Brain microvascular endothelial cell (primary cell): ENCODE data around the gene DOP1A.

Source experiments
- DNase-seq: peaks from one replicate; pipeline ENCODE4 v3.0.0-alpha.2; 2020
- H3K27ac ChIP-seq: fragments of 250-450 bp; sonication (Bioruptor Pico); 2 replicates; pipeline ENCODE4 v1.5.1; 2020; ENCODE audit warnings: mild to moderate bottlenecking, moderate library complexity
- H3K27me3 ChIP-seq: fragments of 250-450 bp; sonication (Bioruptor Pico); replicated peaks from 2 replicates; pipeline ENCODE4 v1.5.1; 2020; ENCODE audit warnings: mild to moderate bottlenecking
- H3K36me3 ChIP-seq: fragments of 250-450 bp; sonication (Bioruptor Pico); replicated peaks from 2 replicates; pipeline ENCODE4 v1.5.1; 2020; ENCODE audit warnings: mild to moderate bottlenecking
- H3K4me3 ChIP-seq: 2 replicates; pipeline ENCODE4 v1.5.1; 2011; ENCODE audit warnings: low read depth, mild to moderate bottlenecking, control low read depth, low read length, moderate library complexity
- CTCF ChIP-seq: IDR thresholded peaks from 2 replicates; pipeline ENCODE4 v1.5.1; 2011; ENCODE audit warnings: low read depth, mild to moderate bottlenecking, moderate library complexity, low read length, control low read depth, inconsistent platforms; ENCODE audit errors: missing control alignments
- in situ Hi-C: cut with HindIII; loops from 2 replicates; pipeline ENCODE4 v1.10.0; 2017; ENCODE audit warnings: low sequenced_read_pairs, low pct_ligation_motif_present

DOP1A gene

GRCh38 chr6:83086751-83087150 is 19.3 kb downstream of the DOP1A start:
- no peaks in the 10 kb centered on the region for H3K36me3 ChIP-seq
- no peak overlapping the region for H3K4me3 ChIP-seq
- no peaks in the 10 kb centered on the region for H3K27me3 ChIP-seq
- no peak for TF ChIP-seq CTCF
- H3K27ac ChIP-seq = no peak overlapping the region
- in situ Hi-C loops = loop anchor here (25.0 kb wide), 1 partner anchor 426 kb away; the partner anchor contains the start of gene PRSS35
- DNase-seq = no peak

GRCh38 chr6:83092756-83093399 is 25.4 kb downstream of the DOP1A start:
- no peak for DNase-seq
- no peak overlapping the region for H3K27ac ChIP-seq
- H3K4me3 ChIP-seq = no peak overlapping the region
- no peak for TF ChIP-seq CTCF
- no peaks in the 10 kb centered on the region for H3K36me3 ChIP-seq
- no peaks in the 10 kb centered on the region for H3K27me3 ChIP-seq
- in situ Hi-C loops = loop anchor here (25.0 kb wide), 1 partner anchor 419 kb away; the partner anchor contains the start of gene PRSS35

GRCh38 chr6:83096791-83097190 is 29.3 kb downstream of the DOP1A start:
- no peak for TF ChIP-seq CTCF
- H3K36me3 ChIP-seq = no peaks in the 10 kb centered on the region
- peak; percentile 9 for DNase-seq
- H3K4me3 ChIP-seq = no peak overlapping the region
- no peaks in the 10 kb centered on the region for H3K27me3 ChIP-seq
- in situ Hi-C loops = loop anchor here (25.0 kb wide), 1 partner anchor 416 kb away; the partner anchor contains the start of gene PRSS35
- peak overlapping the region; percentile 36 for H3K27ac ChIP-seq

GRCh38 chr6:83097204-83097603 is 29.7 kb downstream of the DOP1A start:
- TF ChIP-seq CTCF = no peak
- peak; percentile 12 for DNase-seq
- in situ Hi-C loops = loop anchor here (25.0 kb wide), 1 partner anchor 415 kb away; the partner anchor contains the start of gene PRSS35
- no peak overlapping the region for H3K4me3 ChIP-seq
- peak overlapping the region; percentile 36 for H3K27ac ChIP-seq
- no peaks in the 10 kb centered on the region for H3K36me3 ChIP-seq
- no peaks in the 10 kb centered on the region for H3K27me3 ChIP-seq

- no peak overlapping the region for H3K4me3 ChIP-seq
- H3K27ac ChIP-seq = no peak overlapping the region
- no peaks in the 10 kb centered on the region for H3K27me3 ChIP-seq
- in situ Hi-C loops = loop anchor here (25.0 kb wide), 1 partner anchor 415 kb away; the partner anchor contains the start of gene PRSS35
- no peak for TF ChIP-seq CTCF
- DNase-seq = no peak
- H3K36me3 ChIP-seq = no peaks in the 10 kb centered on the region
Observed at GRCh38 chr6:83097675-83098074, 30.2 kb downstream of the DOP1A start.
